Measurements from ENCODE around the gene RBL2.
"Not testable (repeated sequence)": the region's sequence is repeated elsewhere in the genome, so short reads cannot be mapped to it uniquely, and the experiment has no call there.

Gene RBL2

GRCh38 chr16:53507464-53508179 lies 73.4 kb downstream of the RBL2 start:
- Mint-ChIP-seq H3K9me3 (no peaks in the 10 kb centered on the region), H3K4me1 (peaks cover 44% of the 10 kb centered on the region), H3K4me3 (no peak overlapping the region), H3K36me3 (peaks cover 8% of the 10 kb centered on the region), H3K27ac (no peak overlapping the region)
- DNase-seq (ENCODE audit: low spot score in 2 of 2): no peak
- ATAC-seq: no peak

DNA sequence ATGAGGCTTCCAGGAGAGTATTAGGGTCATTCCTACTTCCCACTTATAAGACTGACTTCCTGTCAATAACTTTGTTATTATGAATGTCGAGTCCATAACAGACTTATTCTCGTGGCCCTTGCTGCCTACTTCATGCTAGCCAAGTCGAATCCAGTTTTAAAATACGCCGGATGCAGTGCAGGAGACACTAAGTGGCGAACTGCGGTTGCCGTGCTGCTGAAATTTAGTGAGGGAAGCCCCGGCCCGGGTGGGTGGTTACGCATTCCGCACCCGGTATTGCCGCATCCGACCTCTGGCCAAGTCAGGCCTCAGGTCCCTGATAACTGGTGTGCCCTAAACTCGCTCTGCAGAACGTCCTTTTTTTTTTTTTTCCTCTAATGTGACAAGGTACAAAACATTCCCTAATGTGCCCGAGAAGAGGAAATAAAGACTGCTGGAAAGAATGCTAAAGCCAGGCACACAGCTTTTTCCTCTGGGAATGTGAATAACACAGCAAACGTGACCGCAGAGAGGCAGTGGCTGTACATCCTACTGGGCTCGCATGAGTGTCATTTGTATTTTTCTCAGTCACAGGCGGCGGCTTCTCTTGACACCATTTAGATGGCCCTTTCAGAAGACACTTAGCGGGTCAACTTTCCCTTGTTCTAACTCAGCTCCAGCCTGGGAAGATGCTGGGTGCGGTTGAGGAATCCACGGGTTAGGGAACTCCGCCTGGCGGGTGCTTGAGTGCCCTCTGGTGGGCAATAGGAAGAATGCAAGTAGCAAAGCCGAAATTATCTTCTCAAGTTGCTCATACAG lies 75.8 kb downstream of the RBL2 start:
- H3K4me1 Mint-ChIP-seq: peaks cover 48% of the 10 kb centered on the region

GRCh38 chr16:53510704-53511070 lies 76.4 kb downstream of the RBL2 start:
- no peaks in the 10 kb centered on the region for H3K9me3 Mint-ChIP-seq
- peaks cover 52% of the 10 kb centered on the region for H3K4me1 Mint-ChIP-seq
- H3K27ac Mint-ChIP-seq: peak overlapping the region; percentile 35
- peak overlapping the region; percentile 29 for H3K4me3 Mint-ChIP-seq
- ATAC-seq (no peak), DNase-seq (ENCODE audit: low spot score in 2 of 2) (no peak)
- H3K36me3 Mint-ChIP-seq: no peaks in the 10 kb centered on the region

More for the DNA sequence above, 75.8 kb downstream of the RBL2 start:
- Mint-ChIP-seq H3K36me3 (no peaks in the 10 kb centered on the region), H3K27ac (no peak overlapping the region), H3K9me3 (no peaks in the 10 kb centered on the region), H3K4me3 (peak overlapping the region; percentile 29)
- DNase-seq (ENCODE audit: low spot score in 2 of 2): peak; percentile 24 to 73
- peak; percentile 70 for ATAC-seq

DNA sequence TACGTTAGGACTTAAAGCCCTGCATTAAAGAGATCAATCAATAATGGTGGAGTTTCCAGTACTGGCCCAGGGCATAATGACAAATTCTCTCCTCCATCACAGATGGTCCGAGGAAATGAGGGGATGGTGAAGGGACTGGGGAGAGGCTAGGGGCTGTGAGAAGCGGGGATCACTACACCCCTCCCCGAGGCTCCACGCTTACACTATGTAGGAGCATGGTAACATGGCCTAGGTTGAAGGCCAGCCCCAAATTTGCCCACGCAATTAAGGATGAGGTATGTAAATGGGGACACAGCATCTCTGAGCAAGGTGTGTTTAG lies 76.8 kb downstream of the RBL2 start:
- ATAC-seq (no peak), DNase-seq (ENCODE audit: low spot score in 2 of 2) (no peak)
- Mint-ChIP-seq H3K4me3 (no peak overlapping the region), H3K4me1 (peaks cover 55% of the 10 kb centered on the region), H3K36me3 (no peaks in the 10 kb centered on the region), H3K27ac (peak overlapping the region; percentile 35), H3K9me3 (no peaks in the 10 kb centered on the region)

GRCh38 chr16:53511403-53512280 lies 77.4 kb downstream of the RBL2 start:
- Mint-ChIP-seq H3K4me3 (no peak overlapping the region), H3K9me3 (no peaks in the 10 kb centered on the region), H3K27ac (peak overlapping the region; percentile 35), H3K36me3 (no peaks in the 10 kb centered on the region), H3K4me1 (peaks cover 60% of the 10 kb centered on the region)
- DNase-seq (ENCODE audit: low spot score in 2 of 2) (no peak), ATAC-seq (no peak)

DNA sequence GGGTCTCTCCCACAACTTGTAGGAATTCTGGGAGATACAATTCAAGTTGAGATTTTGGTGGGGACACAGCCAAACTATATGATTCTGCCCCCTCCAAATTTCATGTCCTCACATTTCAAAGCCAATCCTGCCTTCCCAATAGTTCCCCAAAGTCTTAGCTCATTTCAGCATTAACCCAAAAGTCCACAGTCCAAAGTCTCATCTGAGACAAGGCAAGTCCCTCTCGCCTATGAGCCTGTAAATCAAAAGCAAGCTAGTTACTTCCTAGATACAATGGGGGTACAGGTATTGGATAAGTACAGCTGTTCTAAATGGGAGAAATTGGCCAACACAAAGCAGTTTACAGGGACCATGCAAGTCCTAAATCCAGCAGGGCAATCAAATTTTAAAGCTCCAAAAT lies 78.5 kb downstream of the RBL2 start:
- not testable (repeated sequence) for DNase-seq (ENCODE audit: low spot score in 2 of 2); H3K4me3 Mint-ChIP-seq; ATAC-seq; H3K9me3 Mint-ChIP-seq; H3K36me3 Mint-ChIP-seq
- Mint-ChIP-seq H3K27ac (peak overlapping the region; percentile 35), H3K4me1 (peaks cover 71% of the 10 kb centered on the region)

- peaks cover 91% of the 10 kb centered on the region for H3K4me1 Mint-ChIP-seq
- H3K36me3 Mint-ChIP-seq: peaks cover 7% of the 10 kb centered on the region
- ATAC-seq: no peak
- H3K9me3 Mint-ChIP-seq: no peaks in the 10 kb centered on the region
- H3K4me3 Mint-ChIP-seq: no peak overlapping the region
- DNase-seq (ENCODE audit: low spot score in 2 of 2): no peak
- no peak overlapping the region for H3K27ac Mint-ChIP-seq
Observed at GRCh38 chr16:53515259-53515658, 81.0 kb downstream of the RBL2 start.

DNA sequence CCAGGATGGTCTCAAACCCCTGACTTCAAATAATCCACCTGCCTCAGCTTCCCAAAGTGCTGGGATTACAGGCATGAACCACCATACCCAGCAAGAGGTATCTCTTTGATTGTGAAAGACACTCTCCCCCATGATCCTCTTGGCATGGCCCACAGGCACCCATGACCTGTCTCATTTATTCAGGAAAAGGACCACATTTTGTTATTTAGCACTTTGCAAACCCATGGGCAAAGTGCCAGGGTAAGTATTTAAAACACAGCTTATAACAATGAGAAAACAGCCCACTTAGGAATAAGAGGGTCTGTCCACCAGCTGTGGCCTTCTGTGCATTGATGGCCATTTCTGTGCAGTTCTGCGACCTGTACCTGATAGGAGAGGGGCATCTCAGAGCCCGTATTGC lies 81.5 kb downstream of the RBL2 start:
- Mint-ChIP-seq H3K4me1 (peaks cover 91% of the 10 kb centered on the region), H3K36me3 (peaks cover 7% of the 10 kb centered on the region), H3K4me3 (no peak overlapping the region), H3K27ac (no peak overlapping the region), H3K9me3 (no peaks in the 10 kb centered on the region)
- DNase-seq (ENCODE audit: low spot score in 2 of 2): no peak
- ATAC-seq: no peak

GRCh38 chr16:53517851-53518250 lies 83.6 kb downstream of the RBL2 start:
- Mint-ChIP-seq H3K4me1 (peaks cover 76% of the 10 kb centered on the region), H3K27ac (peak overlapping the region; percentile 86), H3K9me3 (no peaks in the 10 kb centered on the region), H3K4me3 (peak overlapping the region; percentile 72), H3K36me3 (peaks cover 7% of the 10 kb centered on the region)
- ATAC-seq: no peak
- DNase-seq (ENCODE audit: low spot score in 2 of 2): no peak

DNA sequence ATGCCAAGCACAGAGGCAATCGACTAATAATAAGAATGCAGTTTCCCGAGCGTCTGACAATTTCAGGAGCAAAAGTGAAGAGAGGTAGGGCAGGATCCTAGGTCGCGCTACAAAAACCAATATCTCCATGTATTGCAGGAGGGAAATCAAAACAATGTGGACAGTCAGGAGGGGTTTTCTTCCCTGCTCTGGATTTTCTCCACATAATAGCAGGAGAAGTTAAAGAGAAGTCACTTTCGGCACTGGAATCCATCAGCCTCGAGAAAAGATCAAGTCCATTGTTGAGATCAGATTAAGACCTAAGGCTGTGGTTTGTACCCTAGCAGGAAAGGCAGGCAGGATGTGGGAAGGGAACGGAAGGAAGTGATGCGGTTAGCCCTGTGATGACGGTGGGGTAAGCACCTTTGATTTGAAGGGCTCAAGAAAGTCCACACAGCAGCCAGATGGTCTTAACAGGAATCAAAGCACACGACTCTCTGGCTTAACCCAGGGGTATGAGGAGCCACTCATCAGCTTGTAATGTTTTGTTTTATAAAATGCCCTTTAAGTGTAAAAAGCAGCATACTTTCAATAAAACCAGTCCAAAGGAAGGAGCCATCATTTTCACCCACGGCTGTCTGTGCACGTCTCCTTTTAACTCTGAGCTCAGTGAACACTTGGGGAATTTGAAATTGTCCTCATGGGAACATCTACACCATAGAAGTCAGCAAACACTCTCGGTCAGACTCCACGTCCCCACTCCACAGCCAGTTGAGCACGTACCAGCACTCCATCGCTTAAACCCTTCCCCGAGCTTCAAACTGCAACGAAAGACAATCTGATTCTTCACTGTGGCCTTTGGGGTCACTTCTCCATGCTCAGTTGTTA lies 84.5 kb downstream of the RBL2 start:
- H3K4me3 Mint-ChIP-seq: peak overlapping the region; percentile 72
- DNase-seq (ENCODE audit: low spot score in 2 of 2): peak; percentile 51 to 87
- peak; percentile 95 for ATAC-seq
- peak overlapping the region; percentile 87 for H3K27ac Mint-ChIP-seq
- peaks cover 7% of the 10 kb centered on the region for H3K36me3 Mint-ChIP-seq
- peaks cover 76% of the 10 kb centered on the region for H3K4me1 Mint-ChIP-seq
- H3K9me3 Mint-ChIP-seq: no peaks in the 10 kb centered on the region

GRCh38 chr16:53519417-53520091 lies 85.3 kb downstream of the RBL2 start:
- Mint-ChIP-seq H3K4me1 (peaks cover 71% of the 10 kb centered on the region), H3K27ac (peak overlapping the region; percentile 87), H3K36me3 (peaks cover 7% of the 10 kb centered on the region), H3K9me3 (no peaks in the 10 kb centered on the region), H3K4me3 (peak overlapping the region; percentile 72)
- ATAC-seq (peak; percentile 34), DNase-seq (ENCODE audit: low spot score in 2 of 2) (no peak)

DNA sequence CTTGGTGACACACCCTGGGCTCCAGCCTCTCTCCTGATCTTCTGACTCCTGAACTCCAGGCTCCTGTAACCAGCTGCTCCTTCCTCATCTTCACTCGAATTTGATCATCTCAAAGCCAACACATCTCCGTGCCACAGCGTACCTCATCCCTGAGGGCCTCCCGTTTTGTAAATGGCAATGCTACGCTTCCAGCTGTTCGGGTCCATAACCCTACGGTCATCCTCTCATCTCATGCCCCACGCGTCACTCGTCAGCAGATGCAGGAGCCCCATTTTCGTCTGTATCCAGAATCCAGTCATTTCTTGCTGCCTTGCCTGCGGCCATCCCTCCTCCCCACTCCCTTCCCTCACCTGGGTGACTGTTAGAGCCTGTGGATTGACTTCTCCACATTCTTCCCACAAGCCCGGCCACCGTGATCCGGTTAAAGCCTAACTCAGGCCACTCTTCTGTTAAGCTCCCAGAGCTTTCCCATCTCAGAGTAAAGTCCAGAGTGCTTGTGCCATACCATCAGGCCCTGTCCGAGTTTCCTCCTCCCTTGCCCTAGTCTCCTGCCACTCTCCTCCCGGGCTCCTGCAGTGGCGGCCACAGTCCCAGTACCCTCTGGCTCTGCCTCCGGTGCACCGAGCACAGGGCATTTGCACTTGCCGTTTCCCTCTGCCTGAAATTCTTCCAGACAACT lies 89.0 kb downstream of the RBL2 start:
- ATAC-seq: no peak
- no peak for DNase-seq (ENCODE audit: low spot score in 2 of 2)
- peaks cover 39% of the 10 kb centered on the region for H3K4me1 Mint-ChIP-seq
- H3K4me3 Mint-ChIP-seq: no peak overlapping the region
- H3K36me3 Mint-ChIP-seq: peaks cover 7% of the 10 kb centered on the region
- H3K9me3 Mint-ChIP-seq: no peaks in the 10 kb centered on the region
- no peak overlapping the region for H3K27ac Mint-ChIP-seq

DNA sequence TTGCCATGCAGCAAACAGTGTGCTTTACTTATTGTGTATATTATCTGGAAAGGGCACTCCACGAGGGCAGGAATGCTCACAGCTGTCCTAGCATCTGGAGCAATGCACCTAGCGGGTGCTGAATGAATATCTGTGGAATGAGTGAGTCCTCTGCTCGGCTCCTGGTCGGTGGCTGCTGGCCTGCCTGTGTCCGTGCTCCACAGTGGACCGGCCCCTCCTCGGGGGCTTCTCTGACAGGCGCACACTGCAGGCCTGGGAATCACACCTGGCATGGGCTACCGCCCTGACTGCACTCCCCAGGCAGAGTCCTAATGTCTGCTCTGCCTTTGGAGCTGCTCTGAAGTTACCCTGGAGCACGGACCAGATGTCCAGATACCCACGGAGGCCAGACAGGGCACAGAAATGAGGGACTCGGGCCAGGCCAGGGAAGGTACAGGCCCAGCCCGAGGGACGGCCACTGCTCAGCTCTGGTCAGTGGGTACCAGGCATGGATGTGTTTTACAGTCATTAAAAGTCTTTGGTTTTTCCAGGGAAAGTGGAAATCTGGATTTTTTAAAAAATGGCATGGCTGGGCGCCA lies 89.8 kb downstream of the RBL2 start:
- DNase-seq (ENCODE audit: low spot score in 2 of 2): no peak
- Mint-ChIP-seq H3K9me3 (no peaks in the 10 kb centered on the region), H3K36me3 (no peaks in the 10 kb centered on the region), H3K4me1 (peaks cover 31% of the 10 kb centered on the region), H3K27ac (no peak overlapping the region), H3K4me3 (no peak overlapping the region)
- ATAC-seq: peak; percentile 11

Data from stimulated activated effector memory CD8-positive, alpha-beta T cell treated with anti-CD3 and anti-CD28 coated beads, Interleukin-12 subunit alpha, Interleukin-12 subunit beta, amount 100 ng/mL, for 72 hours (primary cell).